GM19328 (cell line): ENCODE data around the gene CACNB1.

ENCODE experiments used
- ATAC-seq: cut with Tn5 transposase; IDR thresholded peaks from one replicate; pipeline ENCODE4 v1.9.1; 2021; ENCODE audit warnings: mild to moderate bottlenecking, moderate library complexity; ENCODE audit not compliant: unreplicated experiment

The CACNB1 gene

DNA sequence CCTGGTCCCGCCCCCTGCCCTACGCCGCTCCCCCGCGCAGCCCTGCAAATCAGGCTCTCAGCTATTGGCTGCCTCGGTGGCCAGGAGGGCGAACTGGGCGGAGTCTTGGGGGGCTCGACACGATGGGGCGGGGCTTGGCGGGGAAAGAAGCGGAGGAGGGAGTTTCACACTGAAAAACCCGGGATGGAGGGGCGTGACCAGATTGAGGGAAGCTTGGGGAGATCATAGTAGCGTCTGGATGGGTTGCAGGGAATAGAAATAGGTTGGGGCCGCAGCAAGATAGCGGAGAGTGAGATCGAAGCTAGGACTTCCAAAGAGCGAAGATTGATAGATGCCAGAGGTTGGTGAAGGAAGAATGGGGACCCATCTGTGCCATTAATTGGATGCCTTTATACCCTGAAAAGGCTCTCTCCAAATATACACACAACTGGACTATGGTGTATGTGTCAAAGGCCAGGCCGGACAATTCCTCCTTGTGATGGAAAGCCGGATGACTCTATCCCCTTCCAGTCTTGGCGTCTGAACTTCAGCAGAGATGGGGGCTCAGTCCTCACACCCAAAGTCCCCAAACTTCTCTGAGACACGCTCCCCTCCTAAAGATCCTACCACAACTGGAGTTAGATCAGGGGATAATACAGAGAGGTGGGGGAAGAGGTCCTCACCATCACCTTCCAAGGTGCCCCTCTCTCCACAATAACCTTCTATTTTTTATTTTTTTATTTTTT is 28.7 kb upstream of the CACNB1 start:
- ATAC-seq = no peak

DNA sequence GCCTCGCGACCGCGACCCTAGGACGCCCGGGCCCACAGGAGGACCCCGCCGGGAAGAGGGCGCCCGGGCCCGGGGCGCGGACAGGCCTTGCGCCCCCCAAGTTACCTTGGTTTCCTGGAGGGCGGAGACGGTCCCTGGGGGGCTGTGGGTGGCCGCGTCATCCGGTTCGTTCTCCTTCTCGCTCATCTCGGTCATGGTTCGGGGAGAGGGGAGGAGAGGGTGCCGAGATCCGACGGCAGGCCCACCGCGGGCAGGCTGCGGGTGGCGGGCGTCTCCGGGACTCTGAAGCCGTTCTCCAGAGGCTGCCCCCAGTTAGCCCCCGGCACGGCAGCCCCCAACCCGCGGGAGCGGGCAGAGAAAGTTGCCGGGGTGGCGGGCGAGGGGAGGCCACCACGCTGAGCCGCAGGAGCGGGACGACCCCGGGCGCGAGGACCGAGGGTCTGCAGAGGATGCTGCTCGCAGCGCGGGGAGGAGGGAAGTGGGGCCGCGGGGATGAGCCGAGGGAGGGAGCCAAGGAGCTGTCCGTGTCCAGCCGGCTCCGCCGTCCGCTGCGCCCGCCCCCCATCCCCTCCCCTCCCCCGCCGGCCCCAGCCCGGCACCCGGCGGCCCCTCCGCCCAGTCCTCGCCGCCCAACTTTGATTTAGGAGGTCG is 28.0 kb upstream of the CACNB1 start, which contains the start of gene STAC2:
STAC2 (minus strand) TSS at position 638 of the 651 bp plus-strand sequence; CDS start at position 195, 443 bp downstream.
- no peak for ATAC-seq

DNA sequence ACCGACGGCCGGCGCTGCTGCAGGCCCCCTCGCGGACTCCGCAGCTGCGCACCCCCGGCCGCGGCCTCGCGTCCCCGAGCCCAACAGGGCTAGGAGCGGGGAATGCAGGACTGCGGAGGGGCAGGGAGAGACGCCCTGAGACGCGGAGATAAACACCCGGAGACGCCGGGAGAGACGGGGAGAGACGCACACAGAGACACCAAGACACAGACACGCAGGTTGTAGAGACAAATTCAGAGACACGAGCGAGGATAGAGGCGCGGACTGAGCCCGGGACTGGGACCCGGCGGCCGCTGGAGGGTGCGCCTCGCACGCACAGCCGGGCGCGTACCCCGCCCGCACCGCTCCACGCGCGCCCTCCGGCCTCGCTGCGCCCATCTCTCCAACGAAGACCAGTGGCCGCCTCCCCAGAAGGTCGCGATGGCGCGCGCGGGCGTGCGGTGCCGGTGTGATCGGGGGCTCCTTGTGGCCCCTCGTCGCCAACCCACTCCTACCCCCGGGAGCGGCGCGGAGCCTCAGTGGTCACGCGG is 27.4 kb upstream of the CACNB1 start:
- no peak for ATAC-seq

DNA sequence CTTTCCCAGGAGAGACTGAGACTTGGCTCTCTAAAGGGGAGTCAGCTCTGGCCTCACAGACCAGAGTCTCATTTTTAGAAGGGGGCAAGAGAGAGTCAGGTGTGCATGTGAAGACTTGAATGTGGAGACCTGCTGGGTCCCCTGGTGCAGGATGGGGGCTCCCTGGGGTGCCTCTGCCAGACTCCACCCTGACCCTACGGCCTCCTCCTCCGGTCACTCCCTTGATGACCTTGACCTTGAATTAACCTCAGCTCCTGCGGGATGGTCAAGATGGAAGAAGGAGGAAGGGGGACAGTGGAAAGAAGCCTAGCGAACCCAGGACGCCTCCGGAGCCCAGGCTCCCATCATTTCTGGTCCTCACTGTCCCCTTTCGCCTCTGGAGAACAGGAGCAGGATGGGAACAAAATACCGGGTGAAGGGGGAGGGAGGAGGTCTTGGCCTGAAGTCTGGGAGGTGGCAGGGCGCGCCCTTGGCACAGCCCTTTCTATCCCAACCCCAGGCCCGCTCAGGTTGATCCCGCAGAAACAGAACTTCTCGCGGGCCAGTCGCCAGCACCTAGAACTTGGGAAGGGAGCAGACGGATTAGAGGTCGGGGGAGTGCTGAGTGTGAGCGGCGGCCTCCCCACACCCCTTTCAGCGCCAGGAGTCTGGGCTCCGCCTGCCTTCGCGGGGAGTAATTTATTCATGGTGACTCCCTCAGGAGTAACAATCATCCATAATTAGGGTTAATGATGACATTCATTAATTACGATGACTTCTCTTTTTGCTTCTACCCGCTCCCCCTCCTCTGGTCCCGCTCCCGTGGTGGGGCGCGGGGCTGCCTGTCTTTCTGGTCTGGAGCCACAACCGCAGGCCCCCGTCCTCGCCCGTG is 26.7 kb upstream of the CACNB1 start:
- ATAC-seq = no peak

DNA sequence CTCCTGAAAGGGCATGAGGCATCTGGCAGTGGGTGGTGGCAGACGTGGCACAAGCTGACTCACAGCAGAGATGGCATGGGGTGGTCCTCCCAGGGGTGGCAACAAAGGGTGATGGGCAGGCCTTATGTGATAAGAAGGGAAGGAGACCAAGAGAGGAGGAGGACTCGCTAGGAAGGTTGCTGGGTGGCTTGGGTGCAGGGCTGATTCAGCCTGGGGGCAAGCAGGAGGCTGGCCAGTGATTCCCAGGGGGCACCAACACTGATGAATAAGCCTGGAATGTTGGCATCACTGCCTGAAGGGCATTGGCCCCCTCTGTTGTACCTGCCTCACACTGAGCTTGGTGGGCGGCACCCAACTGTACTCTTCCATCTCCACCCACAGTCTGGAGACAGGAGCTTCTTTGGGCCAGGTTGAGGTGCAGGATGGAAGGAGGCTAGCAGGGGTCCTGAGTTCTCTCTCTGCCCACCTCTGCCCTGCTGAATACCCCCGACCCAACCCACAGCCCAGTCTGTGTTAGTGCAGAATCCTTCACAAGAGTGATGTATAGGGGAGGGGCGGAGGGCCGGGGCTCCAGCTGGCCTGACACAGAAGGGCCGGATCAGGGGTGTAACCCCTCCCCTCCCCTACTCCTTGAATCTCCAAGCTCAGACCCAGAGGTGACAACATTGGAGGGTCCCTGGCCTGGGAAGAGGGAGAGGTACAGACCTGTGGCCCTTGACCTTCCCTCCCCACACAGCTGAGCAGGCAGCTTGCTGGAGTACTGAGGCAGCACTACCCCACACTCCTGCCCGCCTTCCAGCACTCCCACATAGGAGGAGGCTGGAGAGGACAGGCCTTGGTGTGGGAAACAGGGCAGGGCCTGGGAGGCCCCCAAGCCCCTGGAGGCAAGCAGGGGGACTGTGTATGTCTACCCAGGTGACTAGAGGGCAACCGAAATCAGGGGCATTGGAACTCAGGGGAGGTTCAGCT is 25.7 kb upstream of the CACNB1 start:
- no peak for ATAC-seq

DNA sequence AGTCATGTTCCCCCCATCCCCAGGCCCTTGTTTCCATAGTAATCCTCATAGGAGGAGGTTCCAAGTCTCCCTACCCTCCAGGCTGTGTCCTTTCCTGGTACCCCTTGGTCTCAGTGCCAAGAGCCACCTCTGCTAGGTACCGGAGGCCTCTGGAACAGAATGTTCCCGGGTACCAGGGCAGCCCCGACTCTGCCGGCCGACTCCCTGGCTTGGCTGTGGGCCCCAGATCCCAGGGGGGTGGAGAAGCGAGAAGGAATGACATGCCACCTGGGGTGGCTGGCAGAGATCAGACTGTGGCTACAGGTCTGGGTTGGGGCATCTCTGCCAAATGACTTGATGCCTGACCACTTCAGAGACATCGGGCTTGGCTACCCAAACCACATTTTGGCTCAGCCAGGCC is 24.7 kb upstream of the CACNB1 start:
- no peak for ATAC-seq

DNA sequence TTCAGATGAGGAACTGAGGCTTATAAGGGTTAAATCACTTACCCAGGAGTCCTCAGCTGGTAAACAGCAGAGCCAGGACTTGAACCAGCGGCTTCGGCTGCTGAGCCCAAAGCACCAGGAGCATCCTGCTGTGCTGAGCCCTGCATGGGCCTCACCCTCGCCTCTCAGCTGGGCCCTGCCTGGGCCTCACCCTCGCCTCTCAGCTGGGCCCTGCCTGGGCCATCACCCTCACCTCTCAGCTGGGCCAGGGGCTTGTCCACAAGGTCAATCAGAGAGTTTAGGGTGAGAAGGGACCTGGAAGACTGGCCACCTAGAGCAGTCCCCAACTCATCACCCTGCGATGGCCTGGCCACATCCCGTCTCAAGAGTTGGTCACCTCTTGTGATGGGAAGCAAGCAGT is 24.1 kb upstream of the CACNB1 start:
- no peak for ATAC-seq

DNA sequence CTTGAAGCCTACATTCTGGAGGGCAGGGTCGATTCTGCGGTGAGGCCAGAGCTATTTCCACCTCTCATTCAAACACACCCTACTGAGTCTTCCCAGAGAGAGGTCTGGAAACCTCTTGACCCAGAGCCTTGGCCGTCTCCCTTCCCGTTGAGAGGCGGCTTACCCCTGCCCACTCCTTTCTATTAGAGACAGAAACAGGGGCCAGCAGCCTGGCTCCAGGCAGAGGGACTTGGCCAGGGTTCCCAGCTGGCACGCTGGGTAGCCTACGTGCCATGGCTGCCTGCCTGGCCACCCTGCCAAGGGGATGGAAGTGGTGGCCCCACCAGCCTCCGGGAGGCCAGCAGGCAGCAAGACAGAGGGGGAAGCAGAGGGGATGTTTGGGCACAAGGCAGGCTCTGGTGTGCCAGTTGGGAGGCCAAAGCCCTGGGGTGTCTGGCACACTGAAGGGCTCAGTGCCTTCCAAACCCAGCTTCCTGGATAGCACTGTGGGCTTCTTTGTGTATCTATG is 22.2 kb upstream of the CACNB1 start:
- no peak for ATAC-seq

DNA sequence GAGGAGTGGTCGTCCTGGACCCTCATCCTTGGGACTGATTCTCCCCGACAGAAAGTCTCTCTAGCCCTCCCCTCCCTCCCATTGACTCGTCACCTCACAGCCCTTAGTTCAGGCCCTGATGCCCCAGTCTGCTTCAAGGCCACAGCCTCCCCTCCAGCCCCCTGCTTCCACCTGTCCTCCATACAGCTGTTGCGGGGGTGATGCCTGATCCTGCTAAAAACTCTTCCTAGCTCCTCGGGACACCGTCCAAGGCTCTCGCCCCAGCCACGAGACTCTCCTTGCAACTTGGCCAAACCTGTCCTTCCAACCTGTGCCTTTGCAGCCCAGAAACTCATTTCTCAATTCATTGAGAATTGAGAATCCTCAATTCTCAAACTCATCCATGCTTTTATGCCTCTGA is 21.4 kb upstream of the CACNB1 start:
- ATAC-seq = no peak

DNA sequence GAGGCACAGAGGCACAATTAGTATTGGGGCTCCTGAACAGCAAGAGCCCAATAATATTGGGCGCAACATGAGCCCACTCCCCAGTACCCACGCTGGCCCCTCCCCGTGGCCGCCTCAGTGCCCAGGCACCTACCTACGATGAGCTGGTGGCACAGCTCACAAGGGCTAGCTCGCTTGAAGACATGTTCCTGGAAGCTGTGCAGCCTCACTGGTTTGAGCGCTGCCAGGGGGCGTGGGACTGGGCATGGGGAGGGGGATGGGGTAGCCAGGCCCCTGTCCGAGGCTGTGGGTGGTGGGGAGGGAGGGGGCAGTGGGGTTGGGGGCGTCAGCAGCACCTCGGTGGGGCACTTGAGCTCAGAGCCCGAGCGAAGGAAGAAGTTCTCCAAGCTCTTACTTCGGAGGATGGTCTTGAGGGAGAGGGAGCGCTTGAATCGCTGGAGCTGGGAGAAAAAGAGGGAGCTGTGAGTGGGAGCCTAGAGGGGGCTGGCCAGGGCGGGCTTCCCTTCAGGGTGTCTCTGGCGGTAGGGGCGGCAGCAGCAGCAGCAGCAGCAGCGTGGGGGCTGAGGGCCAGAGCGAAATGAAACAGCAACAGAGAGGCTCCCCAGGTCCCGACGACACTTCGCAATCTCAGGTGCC is 20.4 kb upstream of the CACNB1 start:
- ATAC-seq = no peak

DNA sequence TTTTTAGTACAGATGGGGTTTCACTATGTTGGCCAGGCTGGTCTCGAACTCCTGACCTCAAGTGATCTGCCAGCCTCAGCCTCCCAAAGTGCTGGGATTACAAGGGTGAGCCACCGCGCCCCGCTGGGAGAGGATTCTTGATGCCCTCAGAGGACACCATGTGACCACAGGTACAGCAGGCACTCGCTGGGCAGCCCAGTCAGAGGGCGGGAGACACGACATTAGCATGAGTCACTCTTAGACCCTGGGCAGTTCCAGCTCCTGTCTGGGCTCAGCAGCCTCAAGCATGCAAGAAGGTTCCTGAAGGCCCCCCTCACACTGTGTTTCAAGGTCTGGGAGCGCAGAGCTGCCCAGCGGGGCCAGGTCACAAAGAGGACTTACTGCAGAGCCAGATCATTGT is 16.4 kb upstream of the CACNB1 start:
- no peak for ATAC-seq

DNA sequence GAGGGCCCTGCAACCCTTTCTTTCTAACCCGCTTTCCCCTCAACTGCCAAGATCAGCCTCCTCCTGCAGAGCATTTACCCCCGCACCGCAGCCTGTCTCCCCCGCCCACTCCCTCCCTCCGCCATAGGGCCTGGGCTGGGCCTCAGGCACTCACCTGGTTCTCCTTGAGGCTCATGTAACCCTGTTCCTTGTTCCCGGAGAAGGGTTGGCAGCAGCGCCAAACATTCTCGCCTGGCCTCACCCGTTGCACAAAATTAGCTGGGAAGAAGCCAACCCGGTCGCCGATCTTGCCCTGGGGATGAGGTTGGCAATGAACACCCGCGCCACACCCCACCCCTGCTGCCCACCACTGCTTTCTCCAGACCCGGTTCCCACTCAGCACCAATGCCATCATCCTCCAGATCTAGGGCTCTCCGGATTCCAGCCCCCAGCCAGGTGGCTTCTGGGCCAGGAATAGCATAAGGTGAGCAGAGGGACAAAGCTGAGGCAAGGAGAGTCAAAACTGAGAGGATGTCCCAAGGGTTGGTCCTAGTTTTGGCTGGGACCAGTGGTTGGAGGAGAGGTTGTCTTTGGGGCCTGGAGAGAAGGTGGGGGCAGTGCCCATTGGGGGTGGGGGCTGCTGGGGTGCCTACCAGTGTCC is 15.5 kb upstream of the CACNB1 start:
- ATAC-seq = no peak

DNA sequence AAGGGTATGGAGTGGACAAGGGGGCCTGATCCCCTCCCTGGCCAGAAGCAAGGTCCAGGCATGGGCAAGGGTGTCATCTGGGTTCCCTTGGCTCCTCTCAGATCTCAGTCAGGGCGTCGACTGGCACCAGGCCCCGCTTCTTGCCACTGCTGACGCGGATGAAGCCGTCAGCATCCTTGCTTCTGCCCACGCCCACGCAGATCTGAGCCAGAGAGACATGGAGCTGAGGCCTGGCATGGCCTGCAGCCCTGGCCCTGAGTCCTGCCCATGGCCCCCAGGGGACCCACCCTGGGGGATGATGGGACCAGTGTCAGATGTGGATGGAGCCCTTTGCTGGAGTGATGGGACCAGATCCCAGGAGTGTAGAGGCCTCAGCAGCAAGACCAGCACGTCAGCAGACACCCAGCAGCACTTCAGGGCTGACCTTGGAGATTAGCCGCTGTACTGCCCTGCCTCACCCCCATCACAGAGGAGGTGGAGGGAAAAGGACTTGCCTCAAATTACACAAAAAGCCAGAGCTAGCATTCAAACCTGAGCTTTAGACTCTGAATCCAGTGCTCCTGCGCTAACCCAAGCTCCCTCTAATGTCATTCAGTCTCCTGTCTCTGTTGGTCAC is 14.8 kb upstream of the CACNB1 start:
- ATAC-seq = no peak

DNA sequence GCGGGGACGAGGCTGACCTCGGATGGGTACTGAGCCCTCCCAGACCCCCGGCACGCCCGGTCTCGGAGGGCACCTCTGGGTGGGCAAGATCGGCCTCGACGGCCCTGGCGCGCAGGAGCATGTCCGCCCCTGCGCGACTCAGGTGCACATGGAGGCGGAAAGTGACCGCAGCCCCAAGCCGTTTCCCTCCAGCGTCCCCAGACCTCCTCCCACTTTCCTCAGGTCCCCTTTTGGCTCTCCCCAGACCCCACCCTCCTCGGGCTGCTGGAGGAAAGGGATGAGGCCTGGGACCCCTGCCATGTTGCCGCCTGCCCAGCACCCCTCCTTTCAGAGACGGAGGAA is 12.6 kb upstream of the CACNB1 start:
- no peak for ATAC-seq

DNA sequence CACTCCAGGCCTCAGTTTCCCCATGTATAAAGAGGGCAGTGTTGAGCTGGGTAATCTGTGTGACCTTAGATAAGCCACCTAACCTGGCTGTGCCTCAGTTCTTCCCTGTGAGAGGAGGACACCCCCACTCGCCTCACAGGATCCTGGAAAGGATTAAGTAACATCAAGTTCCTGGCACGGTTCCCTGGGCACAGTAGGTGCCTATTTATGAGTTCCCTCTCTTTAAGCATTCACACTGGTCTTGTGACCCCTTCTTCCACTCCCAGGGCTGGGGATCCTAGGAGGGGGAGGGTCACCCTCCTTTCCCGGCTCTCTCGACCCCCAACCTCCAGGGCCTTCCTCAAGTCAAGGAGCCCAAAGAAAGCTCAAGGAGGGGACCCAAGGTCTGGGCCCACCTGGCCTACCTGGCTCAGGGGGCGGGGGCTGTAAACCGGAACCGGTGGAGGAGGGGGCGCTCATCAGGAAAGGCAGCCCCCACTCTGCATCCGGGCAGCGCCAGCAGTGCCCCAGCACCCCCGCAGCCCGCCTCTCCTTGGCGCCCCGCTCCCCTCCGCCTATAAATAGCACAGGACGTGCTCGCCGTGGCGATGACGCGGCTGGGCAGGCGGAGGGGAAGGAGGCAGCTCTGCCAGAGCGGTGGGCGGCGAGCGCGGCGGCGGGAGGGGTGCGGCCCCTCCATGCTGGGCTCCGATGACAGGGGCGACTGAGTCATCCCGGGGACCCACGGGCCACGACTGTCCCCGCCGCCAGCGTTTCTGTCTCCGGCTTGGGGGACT is 12.0 kb upstream of the CACNB1 start:
- no peak for ATAC-seq

DNA sequence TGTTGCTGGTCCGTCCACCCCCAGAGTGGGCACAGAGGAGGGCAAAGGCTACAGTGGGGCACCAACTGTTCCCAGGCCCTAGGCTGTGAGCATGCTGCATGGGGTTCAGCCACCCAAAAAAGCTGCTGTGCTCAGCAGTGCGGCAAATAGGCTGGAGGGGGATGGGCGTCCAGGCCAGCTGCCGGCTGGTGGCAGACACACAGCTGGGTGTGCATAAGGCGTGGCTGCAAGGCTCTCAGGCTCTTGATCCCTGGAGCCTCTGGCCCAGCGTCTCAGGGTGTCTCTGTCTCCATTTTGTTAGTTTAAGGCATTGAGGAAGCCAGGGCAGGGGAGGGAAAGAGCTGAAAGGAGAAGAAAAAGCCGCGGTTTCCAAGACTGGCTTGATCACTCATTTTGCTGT is 11.4 kb upstream of the CACNB1 start:
- ATAC-seq = no peak

DNA sequence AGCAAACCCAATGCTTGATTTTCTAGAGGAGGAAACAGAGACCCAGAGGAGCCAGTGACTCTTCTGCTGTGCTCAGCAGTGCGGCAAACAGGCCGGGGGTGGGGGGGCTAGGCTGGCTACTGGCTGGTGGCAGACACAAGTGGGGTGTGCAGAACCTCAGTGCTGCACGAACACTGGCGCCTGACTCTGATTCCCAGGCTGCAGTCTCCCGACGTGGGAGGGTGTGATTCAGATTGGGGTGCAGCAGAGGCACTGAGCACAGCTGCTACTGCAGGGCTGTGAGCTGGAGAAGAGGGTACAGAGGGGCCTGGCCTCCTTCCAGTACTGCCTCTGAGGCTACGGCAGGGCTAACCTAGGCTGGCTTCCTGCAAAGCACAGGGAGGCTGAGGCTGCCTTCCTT is 10.7 kb upstream of the CACNB1 start:
- no peak for ATAC-seq

DNA sequence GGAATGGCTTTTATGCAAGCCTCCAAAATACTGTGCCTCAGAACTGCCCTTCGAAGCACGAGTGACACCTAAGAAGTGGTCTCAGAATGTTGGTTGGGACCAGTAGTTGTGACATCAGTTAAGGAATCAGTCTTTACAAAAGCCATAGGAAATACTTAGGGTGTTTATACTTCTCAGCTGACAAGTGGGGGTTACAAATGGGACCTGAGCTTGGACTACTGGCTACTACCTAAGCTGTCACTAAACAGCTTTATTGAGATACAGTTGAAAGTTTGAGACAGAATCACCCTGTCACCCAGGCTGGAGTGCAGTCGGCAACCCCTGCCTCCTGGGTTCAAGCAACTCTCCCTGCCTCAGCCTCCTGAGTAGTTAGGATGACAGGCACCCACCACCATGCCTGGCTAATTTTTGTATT is 7.7 kb upstream of the CACNB1 start:
- ATAC-seq = no peak
